Measurements from ENCODE around the gene HPD.

DNA sequence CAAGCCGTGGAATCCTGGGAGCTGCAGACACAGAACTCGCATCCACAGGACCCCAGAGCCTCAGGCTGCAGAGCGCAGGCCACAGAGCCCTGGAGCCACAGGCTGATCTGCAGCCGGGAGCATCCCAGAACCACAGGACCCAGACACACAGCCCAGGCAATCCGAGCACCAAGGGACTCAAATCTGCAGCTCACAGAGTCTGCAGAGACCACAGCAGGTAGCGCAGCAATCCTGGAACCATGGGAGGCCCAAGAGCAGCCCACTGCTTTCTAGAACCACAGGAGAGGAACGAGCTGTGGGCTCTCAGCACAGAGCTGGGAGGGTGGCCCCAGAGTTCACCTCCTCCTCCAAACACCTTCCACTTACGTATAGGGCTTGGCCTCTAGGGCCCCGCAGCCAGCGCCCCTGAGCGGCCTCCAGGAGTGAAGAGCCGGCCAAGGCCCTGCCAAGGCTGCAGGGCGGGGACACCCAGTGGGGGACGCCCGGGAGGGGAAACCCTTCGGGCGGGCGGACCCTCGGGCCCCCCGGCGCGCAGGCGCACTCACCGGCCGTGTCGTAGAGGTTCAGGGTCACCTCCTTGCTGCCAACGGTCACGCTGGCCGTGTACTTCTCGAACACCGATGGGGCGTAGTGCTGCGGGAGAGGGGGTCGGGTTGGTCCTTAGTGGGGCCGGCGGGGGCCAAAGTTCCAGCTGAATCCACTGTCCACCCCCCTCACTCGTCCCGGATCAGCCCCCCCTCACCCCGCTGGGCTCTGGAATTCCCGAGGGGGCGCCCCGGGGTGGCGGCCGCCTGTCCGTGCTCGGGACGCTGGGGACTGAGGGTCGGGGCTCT is 65.8 kb downstream of the HPD start:
- TF ChIP-seq, protein P1, sequence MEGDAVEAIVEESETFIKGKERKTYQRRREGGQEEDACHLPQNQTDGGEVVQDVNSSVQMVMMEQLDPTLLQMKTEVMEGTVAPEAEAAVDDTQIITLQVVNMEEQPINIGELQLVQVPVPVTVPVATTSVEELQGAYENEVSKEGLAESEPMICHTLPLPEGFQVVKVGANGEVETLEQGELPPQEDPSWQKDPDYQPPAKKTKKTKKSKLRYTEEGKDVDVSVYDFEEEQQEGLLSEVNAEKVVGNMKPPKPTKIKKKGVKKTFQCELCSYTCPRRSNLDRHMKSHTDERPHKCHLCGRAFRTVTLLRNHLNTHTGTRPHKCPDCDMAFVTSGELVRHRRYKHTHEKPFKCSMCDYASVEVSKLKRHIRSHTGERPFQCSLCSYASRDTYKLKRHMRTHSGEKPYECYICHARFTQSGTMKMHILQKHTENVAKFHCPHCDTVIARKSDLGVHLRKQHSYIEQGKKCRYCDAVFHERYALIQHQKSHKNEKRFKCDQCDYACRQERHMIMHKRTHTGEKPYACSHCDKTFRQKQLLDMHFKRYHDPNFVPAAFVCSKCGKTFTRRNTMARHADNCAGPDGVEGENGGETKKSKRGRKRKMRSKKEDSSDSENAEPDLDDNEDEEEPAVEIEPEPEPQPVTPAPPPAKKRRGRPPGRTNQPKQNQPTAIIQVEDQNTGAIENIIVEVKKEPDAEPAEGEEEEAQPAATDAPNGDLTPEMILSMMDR (IDR thresholded peaks at IDR 0.05): no peak
- TF ChIP-seq EP300 (IDR thresholded peaks at IDR 0.05) (no peak), POLR2A (IDR thresholded peaks at IDR 0.05) (no peak)
